GM12878 (cell line): ENCODE results near the gene GSX1.
A peak's percentile ranks its signal among the peaks of the same experiment; 100 is the strongest.

Source experiments
- CEBPB ChIP-seq, 2 experiments: fragments of 150-350 bp in 1 of 2; IDR thresholded peaks; 2 replicates each; pipeline ENCODE4 v1.6.1; 2012 to 2014; ENCODE audit warnings: low read depth in 2 of 2, low read length in 2 of 2, borderline replicate concordance in 1 of 2, inconsistent platforms in 1 of 2
- CREB1 ChIP-seq: IDR thresholded peaks from 2 replicates; pipeline ENCODE4 v1.6.1; 2012; ENCODE audit warnings: low read depth, mild to moderate bottlenecking, inconsistent platforms
- EZH2 ChIP-seq: IDR thresholded peaks from 2 replicates; pipeline ENCODE4 v1.6.1; 2012; ENCODE audit warnings: low read depth, mild to moderate bottlenecking, control low read depth, inconsistent platforms, low read length, borderline replicate concordance; ENCODE audit not compliant: control insufficient read depth
- NFYA ChIP-seq: IDR thresholded peaks from 2 replicates; pipeline ENCODE4 v1.6.1; 2011; ENCODE audit warnings: low read depth, mild to moderate bottlenecking, low read length, improper control_type of control experiment, borderline replicate concordance
- NR2C2 ChIP-seq: IDR thresholded peaks from 2 replicates; pipeline ENCODE4 v1.6.1; 2011; ENCODE audit warnings: borderline replicate concordance, low read depth; ENCODE audit not compliant: control insufficient read depth, insufficient read length
- NRF1 ChIP-seq: conservative IDR thresholded peaks from 2 replicates; pipeline ENCODE4 v1.6.1; 2011; ENCODE audit warnings: mild to moderate bottlenecking, low read depth, low read length, improper control_type of control experiment
- PML ChIP-seq: IDR thresholded peaks from 2 replicates; pipeline ENCODE4 v1.6.1; 2012; ENCODE audit warnings: low read length, inconsistent platforms
- REST ChIP-seq: IDR thresholded peaks from 2 replicates; pipeline ENCODE4 v1.6.1; 2012; ENCODE audit warnings: mild to moderate bottlenecking, low read depth, low read length
- RFX5 ChIP-seq: IDR thresholded peaks from 2 replicates; pipeline ENCODE4 v1.6.1; 2011; ENCODE audit warnings: low read depth, low read length, improper control_type of control experiment
- SIX5 ChIP-seq: IDR thresholded peaks from 2 replicates; pipeline ENCODE4 v1.6.1; 2011; ENCODE audit warnings: mild to moderate bottlenecking, low read depth, low read length, moderate library complexity; ENCODE audit not compliant: severe bottlenecking
- SMC3 ChIP-seq: IDR thresholded peaks from 2 replicates; pipeline ENCODE4 v1.6.1; 2011; ENCODE audit warnings: low read length, improper control_type of control experiment, borderline replicate concordance
- TF ChIP-seq, protein P1 (sequence below), 3 experiments: IDR thresholded peaks in 2 of 3; conservative IDR thresholded peaks in 1 of 3; 2 replicates each; pipeline ENCODE4 v1.5.1; 2011; ENCODE audit warnings: low read depth in 3 of 3, low read length in 3 of 3, mild to moderate bottlenecking in 3 of 3, control low read depth in 2 of 3, moderate library complexity in 2 of 3, inconsistent platforms in 1 of 3, mixed read lengths in 1 of 3; ENCODE audit not compliant: control insufficient read depth in 2 of 3, insufficient read depth in 1 of 3; ENCODE audit errors: extremely low read depth in 1 of 3

DNA sequence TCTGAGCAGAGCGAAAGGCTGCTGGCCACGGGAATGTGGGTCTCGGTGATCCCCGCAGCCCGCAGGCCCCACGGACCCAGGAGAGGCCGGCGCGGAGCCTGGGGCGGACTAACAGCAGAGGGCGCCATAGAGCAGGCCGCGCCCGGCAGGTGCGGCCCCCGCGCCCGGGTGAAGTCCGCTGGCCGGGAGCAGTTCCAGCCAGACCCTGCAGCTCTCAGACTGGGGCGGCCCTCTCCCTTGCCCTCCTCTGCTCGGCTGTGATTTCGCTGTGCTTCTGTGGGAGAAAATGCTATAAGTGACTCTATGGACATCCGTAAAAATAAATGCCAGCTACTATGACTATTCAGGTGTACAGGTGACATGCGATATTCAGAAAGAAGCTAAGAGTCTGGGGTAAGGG, 37.7 kb downstream of the GSX1 start:
- TF ChIP-seq, protein P1, sequence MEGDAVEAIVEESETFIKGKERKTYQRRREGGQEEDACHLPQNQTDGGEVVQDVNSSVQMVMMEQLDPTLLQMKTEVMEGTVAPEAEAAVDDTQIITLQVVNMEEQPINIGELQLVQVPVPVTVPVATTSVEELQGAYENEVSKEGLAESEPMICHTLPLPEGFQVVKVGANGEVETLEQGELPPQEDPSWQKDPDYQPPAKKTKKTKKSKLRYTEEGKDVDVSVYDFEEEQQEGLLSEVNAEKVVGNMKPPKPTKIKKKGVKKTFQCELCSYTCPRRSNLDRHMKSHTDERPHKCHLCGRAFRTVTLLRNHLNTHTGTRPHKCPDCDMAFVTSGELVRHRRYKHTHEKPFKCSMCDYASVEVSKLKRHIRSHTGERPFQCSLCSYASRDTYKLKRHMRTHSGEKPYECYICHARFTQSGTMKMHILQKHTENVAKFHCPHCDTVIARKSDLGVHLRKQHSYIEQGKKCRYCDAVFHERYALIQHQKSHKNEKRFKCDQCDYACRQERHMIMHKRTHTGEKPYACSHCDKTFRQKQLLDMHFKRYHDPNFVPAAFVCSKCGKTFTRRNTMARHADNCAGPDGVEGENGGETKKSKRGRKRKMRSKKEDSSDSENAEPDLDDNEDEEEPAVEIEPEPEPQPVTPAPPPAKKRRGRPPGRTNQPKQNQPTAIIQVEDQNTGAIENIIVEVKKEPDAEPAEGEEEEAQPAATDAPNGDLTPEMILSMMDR (IDR thresholded peaks at IDR 0.05 in 2 of 3, conservative IDR thresholded peaks at IDR 0.05 in 1 of 3; ENCODE audit: control insufficient read depth in 2 of 3, extremely low read depth in 1 of 3, insufficient read depth in 1 of 3, low read depth in 3 of 3, low read length in 3 of 3) = peak; percentile 84 to 94 (median 87)
- TF ChIP-seq RFX5 = no peak
- TF ChIP-seq NFYA = no peak
- no peak for TF ChIP-seq REST
- TF ChIP-seq NRF1 = no peak
- no peak for TF ChIP-seq CEBPB (IDR thresholded peaks at IDR 0.05; ENCODE audit: borderline replicate concordance in 1 of 2, low read depth in 2 of 2, low read length in 2 of 2)
- TF ChIP-seq PML = no peak
- TF ChIP-seq NR2C2 = no peak
- peak; percentile 88 for TF ChIP-seq SMC3
- TF ChIP-seq CREB1 = no peak
- TF ChIP-seq SIX5 = no peak
- no peak for TF ChIP-seq EZH2
